ENCODE data around the gene TSHZ3.

- TF ChIP-seq CTCF (conservative IDR thresholded peaks at IDR 0.05; ENCODE audit: low read length) (no peak), EZH2phosphoT487 (IDR thresholded peaks at IDR 0.05; ENCODE audit: borderline replicate concordance) (no peak)
Observed at GRCh38 chr19:31308781-31309180, 40.5 kb downstream of the TSHZ3 start.

All from Loucy (cell line).